Measurements from ENCODE around the gene MLEC.
A peak's percentile ranks its signal among the peaks of the same experiment; 100 is the strongest.
"Not testable (repeated sequence)": the region's sequence is repeated elsewhere in the genome, so short reads cannot be mapped to it uniquely, and the experiment has no call there.

MLEC gene

GRCh38 chr12:120721866-120722265 is 34.9 kb downstream of the MLEC start:
- no peak for DNase-seq (ENCODE audit: low read depth)

GRCh38 chr12:120722784-120723183 is 35.8 kb downstream of the MLEC start:
- DNase-seq (ENCODE audit: low read depth), result no peak

GRCh38 chr12:120724720-120725119 is 37.8 kb downstream of the MLEC start:
- no peak for DNase-seq (ENCODE audit: low read depth)

- DNase-seq (ENCODE audit: low read depth), result no peak
Measured at GRCh38 chr12:120725151-120725658, 38.3 kb downstream of the MLEC start.

DNA sequence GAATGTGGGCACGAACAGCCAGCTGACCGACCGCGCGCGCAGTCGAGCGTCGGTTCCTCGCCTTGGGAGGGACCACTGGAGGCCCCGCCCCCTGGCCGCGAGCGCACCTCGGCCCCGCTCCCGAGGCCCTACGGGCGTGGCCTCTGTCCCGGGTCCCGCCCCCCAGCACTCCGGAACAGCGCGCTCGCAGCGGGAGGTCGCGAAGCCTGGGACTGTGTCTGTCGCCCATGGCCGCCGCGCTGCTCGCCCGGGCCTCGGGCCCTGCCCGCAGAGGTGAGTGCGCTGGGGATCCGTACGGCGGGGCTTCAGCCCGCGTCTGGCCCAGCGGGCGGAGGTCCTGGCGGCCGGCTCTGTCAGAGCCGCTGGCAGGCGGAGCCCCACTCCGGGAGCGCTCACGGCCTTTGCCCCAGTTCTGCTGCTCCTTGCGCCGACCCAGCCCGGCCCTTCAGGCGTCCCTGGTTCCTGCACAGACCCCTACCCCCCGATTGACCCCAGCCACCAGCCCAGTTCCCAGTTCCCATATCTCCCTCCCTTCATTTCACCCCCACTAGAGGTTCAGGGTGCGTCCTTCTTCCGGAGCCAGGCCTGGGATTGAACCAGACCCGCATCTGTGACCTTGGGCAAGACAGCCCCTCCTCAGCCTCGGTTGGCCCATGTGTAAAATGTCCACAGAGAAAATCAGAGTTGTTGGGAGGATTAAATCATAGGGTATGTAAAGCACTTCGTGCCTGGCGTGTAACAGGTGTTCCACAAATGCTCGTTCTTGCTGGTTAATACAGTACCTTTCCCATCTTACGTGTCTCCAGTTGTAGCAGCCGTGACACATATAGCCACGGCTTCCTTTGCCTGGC is 38.9 kb downstream of the MLEC start, which contains the start of gene ACADS:
TSS of gene ACADS (plus strand) at position 168 of the 851 bp plus-strand sequence. CDS start at position 228, 60 bp downstream.
- peak; percentile 37 for DNase-seq (ENCODE audit: low read depth)

- no peak for DNase-seq (ENCODE audit: low read depth)
Measured at GRCh38 chr12:120726510-120726793, 39.5 kb downstream of the MLEC start.

GRCh38 chr12:120726961-120727360 is 40.0 kb downstream of the MLEC start:
- no peak for DNase-seq (ENCODE audit: low read depth)

- not testable (repeated sequence) for DNase-seq (ENCODE audit: low read depth)
Measured at GRCh38 chr12:120732198-120732597, 45.2 kb downstream of the MLEC start.

- no peak for DNase-seq (ENCODE audit: low read depth)
Measured at GRCh38 chr12:120733574-120733973, 46.6 kb downstream of the MLEC start.

GRCh38 chr12:120734210-120734609 is 47.3 kb downstream of the MLEC start:
- DNase-seq (ENCODE audit: low read depth), result no peak

- no peak for DNase-seq (ENCODE audit: low read depth)
Measured at GRCh38 chr12:120735181-120735580, 48.2 kb downstream of the MLEC start.

DNA sequence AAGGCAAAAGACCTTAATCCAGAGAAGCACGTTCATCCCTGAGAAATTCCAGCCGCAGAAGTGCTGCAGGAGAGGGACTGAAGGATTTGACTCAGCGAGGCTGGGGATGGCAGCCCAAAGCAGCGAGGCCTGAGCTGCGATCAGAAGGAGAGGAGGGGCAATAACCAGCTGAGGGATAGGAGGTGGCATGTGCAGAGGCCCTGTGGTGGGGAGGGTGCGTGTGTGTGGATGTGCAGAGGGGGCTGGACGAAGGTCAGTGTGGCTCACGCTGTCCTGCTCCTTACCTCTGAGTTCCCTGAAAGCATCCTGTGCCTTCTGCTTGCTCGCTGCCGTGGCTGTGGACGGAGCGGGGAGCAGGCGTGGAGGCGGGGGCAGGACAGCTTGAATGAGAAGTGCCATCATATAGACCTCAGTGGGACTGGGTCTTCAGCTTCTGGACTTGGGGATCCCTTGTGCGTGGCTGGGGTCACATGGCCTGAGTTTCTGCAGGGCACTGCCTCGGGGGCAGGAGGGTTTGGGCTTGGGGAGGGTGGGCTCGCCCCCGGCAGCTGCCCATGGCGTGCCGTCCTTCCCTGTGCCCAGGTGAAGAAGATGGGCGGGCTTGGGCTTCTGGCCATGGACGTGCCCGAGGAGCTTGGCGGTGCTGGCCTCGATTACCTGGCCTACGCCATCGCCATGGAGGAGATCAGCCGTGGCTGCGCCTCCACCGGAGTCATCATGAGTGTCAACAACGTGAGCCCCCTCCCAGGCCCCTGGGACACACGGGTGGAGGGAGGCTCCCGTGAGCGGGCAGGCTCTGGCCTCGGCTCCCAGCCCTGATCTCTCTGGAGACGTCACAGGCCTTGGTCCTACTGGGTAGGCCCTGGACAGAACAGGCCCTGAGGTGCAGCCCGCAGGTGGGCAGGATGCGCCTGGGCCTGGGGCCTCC is 49.7 kb downstream of the MLEC start:
- DNase-seq (ENCODE audit: low read depth), result no peak

GRCh38 chr12:120737557-120738251 is 50.8 kb downstream of the MLEC start:
- DNase-seq (ENCODE audit: low read depth), result no peak

DNA sequence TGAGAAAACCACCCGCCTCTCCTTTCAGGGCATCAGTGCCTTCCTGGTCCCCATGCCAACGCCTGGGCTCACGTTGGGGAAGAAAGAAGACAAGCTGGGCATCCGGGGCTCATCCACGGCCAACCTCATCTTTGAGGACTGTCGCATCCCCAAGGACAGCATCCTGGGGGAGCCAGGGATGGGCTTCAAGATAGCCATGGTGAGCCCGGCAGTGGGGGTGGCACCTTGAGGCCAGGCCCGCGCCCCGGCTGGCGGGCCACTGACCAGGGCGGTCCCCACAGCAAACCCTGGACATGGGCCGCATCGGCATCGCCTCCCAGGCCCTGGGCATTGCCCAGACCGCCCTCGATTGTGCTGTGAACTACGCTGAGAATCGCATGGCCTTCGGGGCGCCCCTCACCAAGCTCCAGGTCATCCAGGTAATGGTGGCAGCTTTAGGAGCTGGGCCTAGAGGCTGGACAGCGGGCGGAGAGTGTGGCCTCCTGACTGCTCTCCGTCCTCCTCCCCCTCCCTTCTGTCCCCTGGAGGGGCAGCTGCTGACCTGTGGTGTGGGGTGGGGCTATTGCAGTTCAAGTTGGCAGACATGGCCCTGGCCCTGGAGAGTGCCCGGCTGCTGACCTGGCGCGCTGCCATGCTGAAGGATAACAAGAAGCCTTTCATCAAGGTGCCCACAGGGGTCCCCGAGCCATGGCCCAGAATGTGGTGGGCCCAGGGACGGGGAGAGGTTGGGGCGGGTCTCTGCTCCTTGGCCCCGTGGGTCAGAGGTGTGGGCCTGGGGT is 51.5 kb downstream of the MLEC start:
- DNase-seq (ENCODE audit: low read depth), result no peak

DNA sequence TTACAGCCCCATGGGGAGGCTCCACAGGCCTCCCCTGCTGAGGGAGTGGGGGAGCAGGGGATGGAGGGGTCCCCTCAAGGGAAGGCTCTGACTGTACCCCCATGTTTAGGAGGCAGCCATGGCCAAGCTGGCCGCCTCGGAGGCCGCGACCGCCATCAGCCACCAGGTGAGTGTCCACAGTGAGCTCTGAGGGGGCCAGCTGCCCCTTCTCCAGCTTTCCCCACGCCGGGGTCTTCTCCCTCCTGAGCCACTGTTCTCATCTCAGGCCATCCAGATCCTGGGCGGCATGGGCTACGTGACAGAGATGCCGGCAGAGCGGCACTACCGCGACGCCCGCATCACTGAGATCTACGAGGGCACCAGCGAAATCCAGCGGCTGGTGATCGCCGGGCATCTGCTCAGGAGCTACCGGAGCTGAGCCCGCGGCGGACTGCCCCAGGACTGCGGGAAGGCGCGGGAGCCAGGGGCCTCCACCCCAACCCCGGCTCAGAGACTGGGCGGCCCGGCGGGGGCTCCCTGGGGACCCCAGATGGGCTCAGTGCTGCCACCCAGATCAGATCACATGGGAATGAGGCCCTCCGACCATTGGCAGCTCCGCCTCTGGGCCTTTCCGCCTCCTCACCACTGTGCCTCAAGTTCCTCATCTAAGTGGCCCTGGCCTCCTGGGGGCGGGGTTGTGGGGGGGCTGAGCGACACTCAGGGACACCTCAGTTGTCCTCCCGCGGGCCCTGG is 52.2 kb downstream of the MLEC start:
- no peak for DNase-seq (ENCODE audit: low read depth)

DNA sequence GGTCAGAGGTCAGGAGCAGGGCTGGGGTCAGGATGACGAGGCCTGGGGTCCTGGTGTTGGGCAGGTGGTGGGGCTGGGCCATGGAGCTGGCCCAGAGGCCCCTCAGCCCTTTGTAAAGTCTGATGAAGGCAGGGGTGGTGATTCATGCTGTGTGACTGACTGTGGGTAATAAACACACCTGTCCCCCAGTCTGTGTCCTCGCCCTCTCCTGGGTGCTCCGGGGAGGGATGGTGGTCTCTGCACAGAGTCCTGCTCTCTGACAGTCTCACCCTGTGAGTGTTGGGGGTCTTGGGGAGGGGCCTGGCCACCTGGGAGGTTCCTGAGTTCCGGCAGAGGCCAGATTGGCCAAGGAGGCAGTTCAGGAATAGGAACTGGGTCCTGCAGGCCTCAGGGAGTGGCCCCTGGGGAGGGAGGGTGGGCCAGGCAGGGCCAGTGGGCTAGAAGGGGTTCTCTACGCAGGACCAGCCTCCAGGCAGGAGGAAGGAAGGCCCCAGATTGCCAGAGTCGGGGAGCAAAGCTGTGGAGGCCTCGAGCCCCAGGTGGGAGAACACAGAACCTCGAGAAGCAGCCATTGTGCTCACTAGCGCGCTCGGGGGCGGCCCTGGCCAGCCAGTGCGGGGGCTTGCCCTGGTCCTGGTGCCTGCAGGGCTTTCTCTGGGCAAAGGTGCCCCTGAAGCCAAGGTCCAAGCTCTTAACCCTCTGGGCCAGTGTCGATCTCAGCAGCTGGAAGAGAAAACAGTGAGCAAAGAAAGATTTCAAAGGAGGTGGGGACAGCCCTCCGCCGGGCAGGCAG is 53.1 kb downstream of the MLEC start:
- DNase-seq (ENCODE audit: low read depth), result no peak

DNA sequence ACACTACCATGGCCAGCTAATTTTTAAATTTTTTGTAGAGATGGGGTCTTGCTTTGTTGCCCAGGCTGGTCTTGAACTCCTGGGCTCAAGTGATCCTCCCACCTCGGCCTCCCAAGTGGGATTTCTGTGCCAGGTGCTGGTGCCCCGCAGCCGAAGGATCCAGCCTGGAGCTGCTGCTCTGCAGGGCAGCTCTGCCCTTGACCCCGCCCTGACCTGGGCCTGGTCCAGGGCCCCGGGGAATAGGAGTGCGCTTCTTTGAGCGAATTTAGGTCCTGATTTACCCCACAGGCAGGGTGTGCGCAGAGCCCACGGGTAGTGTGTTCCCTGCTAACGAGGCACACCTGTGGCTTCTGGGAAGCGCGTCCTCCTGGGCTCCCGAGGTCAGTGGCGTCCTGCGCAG is 53.9 kb downstream of the MLEC start:
- DNase-seq (ENCODE audit: low read depth), result no peak

GRCh38 chr12:120741476-120742421 is 54.8 kb downstream of the MLEC start:
- DNase-seq (ENCODE audit: low read depth), result no peak
